Stimulated activated CD4-positive, alpha-beta T cell treated with anti-CD3 and anti-CD28 coated beads, Interleukin-4, amount 100 ng/mL, for 48 hours (primary cell): ENCODE data around the gene RPP40.

Experiments used
- DNase-seq, 2 donors: peaks; one replicate each; pipeline ENCODE4 v3.0.0-alpha.2; 2020; ENCODE audit warnings: low read depth in 2 of 2

The RPP40 gene

GRCh38 chr6:4970739-4971395 lies 33.0 kb downstream of the RPP40 start:
- no peak for DNase-seq

- no peak for DNase-seq
These were observed 34.1 kb downstream of the RPP40 start for GRCh38 chr6:4969609-4970285.

DNA sequence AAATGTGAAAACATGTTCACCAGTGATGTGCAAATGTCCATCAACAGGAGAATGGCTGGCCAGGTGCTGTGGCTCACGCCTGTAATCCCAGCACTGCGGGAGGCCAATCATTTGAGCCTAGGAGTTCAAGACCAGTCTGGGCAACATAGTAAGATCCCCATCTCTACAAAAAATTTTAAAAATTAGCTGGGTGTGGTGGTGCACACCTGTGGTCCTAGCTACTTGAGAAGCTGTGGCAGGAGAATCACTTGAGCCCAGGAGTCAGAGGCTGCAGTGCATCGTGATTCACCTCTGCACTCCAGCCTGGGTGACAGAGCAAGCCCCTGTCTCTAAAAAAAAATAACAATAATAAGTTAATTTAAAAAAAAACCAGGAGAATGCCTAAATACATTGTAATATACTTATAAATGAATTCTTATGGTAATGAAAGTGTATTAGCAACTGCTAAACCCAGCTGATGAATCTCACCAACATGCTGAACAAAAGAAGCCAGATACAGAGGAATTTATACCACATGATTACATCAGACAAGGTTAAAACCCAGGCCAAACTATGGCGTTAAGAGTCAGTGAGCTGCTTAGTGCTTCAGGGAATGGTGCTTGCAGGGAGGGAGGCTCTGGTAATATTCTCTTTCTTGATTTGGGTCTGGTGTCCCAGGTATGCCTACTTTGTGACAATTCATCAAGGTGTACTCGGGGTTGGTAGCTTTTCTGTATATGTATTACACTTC lies 36.4 kb downstream of the RPP40 start:
- DNase-seq: no peak

DNA sequence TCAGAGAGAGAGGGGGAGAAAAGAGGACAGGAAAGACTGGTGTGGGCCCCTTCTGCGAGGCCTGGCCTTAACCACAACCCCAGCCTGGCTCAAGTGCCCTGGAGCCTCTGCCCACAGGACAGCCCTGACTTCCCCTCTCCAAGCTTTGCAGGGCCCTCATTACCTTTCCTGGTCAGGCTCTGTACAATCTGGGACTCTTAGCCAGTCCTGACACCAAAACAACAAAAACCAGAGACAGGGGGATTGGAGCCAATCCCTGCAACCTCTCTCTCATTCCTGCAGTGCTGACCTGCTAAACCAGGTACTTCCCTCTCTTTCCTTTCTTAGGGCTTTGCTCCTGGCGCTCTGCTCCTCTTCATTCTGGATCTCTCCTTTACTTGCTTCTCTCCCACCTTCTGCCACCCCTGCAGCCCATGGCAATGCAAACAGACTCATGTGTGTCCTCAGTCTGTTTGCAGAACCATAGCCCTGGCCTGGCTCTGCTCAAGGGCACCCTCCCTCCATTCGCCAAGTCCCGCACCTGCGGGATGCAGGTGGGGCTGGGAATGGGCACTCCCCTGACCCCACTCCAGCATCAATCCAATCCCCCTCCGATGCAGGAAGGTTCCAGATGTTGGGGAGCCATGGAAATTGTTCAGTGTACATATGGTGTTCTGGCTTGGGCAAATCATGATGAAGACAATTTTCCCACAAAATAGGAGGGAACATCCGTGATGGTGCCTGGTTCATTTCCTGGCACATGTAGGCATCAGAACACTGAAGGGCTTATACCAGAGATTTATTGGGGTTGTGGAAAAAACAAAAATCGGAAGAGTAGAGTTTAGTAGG lies 38.1 kb downstream of the RPP40 start:
- DNase-seq: no peak

- DNase-seq: no peak
These were observed 38.9 kb downstream of the RPP40 start for GRCh38 chr6:4964675-4965561.

DNA sequence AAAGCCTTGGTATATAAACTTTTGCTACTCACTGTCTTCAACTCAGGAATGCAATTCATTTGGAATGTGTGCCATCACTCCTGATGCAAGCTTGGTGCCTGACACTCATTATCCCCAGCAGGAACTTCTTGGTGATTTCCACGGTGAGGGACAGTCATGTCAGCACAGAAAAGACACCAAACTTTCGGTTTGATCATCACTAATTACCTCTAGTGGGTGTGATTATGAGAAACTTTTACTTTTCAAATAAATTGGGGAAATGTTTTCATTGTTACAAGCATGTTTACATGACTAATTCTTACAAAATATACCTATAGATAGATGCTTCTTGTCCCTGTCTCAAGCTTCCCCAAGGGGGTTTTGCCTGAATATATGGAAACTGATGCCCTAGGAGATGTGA lies 40.9 kb downstream of the RPP40 start:
- DNase-seq: no peak

- DNase-seq: no peak
These were observed 42.3 kb downstream of the RPP40 start for GRCh38 chr6:4961322-4962168.

- DNase-seq: no peak
These were observed 45.2 kb downstream of the RPP40 start for GRCh38 chr6:4958624-4959023.

- no peak for DNase-seq
These were observed 46.2 kb downstream of the RPP40 start for GRCh38 chr6:4957521-4958231.

- DNase-seq: no peak
These were observed 47.2 kb downstream of the RPP40 start for GRCh38 chr6:4956625-4957024.

DNA sequence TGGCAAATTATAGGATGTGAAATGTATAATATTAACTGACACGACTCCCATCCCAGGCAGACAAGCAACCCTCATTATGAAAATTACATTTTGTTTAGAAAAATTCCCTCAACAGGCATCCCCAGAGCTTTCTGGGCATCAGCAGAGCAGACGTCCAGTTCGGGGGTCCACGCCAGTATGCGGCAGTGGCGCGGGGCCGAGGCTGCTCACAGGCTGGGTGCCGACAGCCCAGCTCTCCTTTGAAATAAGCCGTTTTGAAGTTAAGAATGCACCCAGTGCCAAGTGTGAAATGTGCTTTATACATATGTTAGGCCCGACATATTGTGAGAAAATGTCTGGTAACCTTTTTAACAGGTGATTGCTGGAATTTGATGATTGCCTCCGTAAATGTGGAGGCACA lies 50.4 kb downstream of the RPP40 start:
- DNase-seq: no peak

DNA sequence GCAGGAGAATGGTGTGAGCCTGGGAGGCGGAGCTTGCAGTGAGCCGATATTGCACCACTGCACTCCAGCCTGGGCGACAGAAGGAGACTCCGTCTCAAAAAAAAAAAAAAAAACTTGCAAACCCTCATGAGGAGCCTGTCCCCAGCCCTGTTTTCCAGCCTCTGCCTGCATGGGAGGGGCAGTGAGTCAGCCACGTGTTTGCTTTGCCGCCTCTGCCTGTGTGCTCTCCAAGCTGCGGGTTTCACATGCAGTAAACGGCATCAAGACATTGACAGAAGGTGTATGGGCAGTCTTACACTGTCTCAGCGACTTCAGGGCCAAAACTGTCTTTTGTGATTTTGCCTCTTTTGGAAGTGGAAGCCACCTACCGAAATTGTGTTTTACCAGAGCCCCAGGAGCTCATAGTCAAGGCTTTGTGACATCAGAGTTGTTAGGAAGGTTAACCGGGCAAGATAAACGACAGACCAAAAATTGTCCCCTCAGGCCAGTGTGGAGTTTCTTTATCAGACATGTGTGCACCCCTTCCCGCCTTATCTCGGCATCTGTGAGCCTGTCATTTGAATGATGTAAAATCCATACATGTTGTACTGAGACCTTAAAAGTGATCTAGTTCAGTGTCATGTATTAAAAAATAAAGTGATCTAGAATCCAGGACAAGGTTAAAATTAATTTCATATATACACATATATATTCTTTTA lies 52.9 kb downstream of the RPP40 start:
- DNase-seq: no peak

GRCh38 chr6:4950076-4950475 lies 53.8 kb downstream of the RPP40 start:
- no peak for DNase-seq

DNA sequence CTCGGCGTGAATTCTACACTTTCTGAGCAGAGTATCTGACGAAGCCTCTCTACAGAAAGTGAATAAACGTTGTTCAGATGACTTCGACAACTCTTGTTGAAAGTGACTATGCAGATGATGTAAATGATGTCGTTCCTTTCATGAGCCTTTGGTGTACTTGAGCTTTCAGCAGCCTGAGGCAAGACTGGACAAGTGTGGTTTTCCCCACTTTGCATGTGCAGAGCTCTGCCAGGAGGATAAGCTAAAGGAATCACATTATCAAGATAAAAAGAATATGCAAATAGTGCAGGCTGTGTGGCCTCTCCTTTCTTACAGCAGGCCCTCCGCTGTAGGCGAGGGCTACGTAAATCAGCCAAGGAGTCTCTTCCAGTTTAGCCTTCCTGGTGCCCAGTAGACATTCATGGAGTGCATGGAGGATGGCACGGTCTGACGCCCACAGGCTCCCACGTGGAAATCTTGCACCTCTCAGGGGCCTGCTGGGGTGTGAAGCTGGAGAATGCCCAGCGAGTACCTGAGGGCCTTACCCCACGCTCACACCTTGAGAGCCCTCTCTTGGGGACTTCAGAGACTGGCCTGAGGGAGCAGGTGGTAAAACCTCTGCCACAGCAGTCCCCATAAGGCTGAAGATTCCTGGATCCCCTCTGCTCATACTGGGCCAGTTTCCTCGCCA lies 54.9 kb downstream of the RPP40 start:
- DNase-seq: no peak

DNA sequence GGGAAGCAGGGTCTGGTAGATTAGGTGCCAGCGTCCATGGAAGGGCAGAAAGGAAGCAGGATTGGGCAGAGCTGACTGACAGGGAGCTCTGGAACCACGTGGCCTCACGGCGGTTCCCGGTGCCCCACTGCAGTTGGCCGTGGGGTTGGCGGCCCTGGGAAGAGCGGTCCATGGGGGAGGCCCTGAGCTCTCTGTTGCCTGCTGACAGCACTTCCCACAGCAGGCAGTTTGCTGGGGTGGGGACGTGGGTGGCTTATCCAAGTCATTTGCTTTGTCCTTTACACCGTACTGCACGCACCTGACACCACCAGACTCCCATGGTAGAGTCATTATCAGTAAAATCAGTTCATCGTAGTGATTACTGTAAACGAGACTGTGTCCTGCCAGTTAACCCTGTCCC lies 56.1 kb downstream of the RPP40 start:
- DNase-seq: no peak

GRCh38 chr6:4946521-4946920 lies 57.3 kb downstream of the RPP40 start:
- DNase-seq: no peak
